Neuronal stem cell (in vitro differentiated cells): Measurements from ENCODE around the gene TRIM71.
A peak's percentile ranks its signal among the peaks of the same experiment; 100 is the strongest.

Experiments
- DNase-seq: peaks from one replicate; pipeline ENCODE4 v3.0.0-alpha.2; 2013; ENCODE audit warnings: low spot score
- H2AFZ ChIP-seq: one replicate; pipeline ENCODE4 v1.6.1; 2013; ENCODE audit warnings: mild to moderate bottlenecking, low read length, inconsistent platforms
- H2AK5ac ChIP-seq: 2 replicates; pipeline ENCODE4 v1.6.1; 2013; ENCODE audit warnings: low read depth, mild to moderate bottlenecking, inconsistent platforms, low read length, moderate library complexity, mixed read lengths
- H2BK120ac ChIP-seq: 2 replicates; pipeline ENCODE4 v1.6.1; 2013; ENCODE audit warnings: low read depth, mild to moderate bottlenecking, inconsistent platforms, low read length, moderate library complexity, mixed read lengths
- H2BK12ac ChIP-seq: one replicate; pipeline ENCODE4 v1.6.1; 2013; ENCODE audit warnings: low read length, inconsistent platforms
- H2BK15ac ChIP-seq: 2 replicates; pipeline ENCODE4 v1.6.1; 2013; ENCODE audit warnings: mild to moderate bottlenecking, low read length, inconsistent platforms, mixed read lengths
- H2BK5ac ChIP-seq: one replicate; pipeline ENCODE4 v1.6.1; 2013; ENCODE audit warnings: inconsistent platforms, mild to moderate bottlenecking, low read length, moderate library complexity
- H3K14ac ChIP-seq: one replicate; pipeline ENCODE4 v1.6.1; 2013; ENCODE audit warnings: low read length, inconsistent platforms
- H3K18ac ChIP-seq: 2 replicates; pipeline ENCODE4 v1.6.1; 2013; ENCODE audit warnings: low read length, inconsistent platforms
- H3K23ac ChIP-seq: 2 replicates; pipeline ENCODE4 v1.6.1; 2013; ENCODE audit warnings: low read depth, mild to moderate bottlenecking, mixed read lengths, low read length, inconsistent platforms; ENCODE audit not compliant: poor library complexity
- H3K27ac ChIP-seq: replicated peaks from 3 replicates; pipeline ENCODE4 v1.5.1; 2013; ENCODE audit warnings: low read length, inconsistent platforms
- H3K27me3 ChIP-seq, 3 experiments: 2 replicates each; pipeline ENCODE4 v1.6.1; 2013; ENCODE audit warnings: low read length in 3 of 3, mild to moderate bottlenecking in 2 of 3, inconsistent platforms in 1 of 3, low read depth in 1 of 3, mixed read lengths in 1 of 3, moderate library complexity in 1 of 3; ENCODE audit not compliant: control insufficient read depth in 3 of 3, insufficient read depth in 3 of 3
- H3K36me3 ChIP-seq, 2 donors: replicated peaks in 1 of 2; 2 replicates each; pipeline ENCODE4 v1.6.1; 2013; ENCODE audit warnings: low read length in 2 of 2; ENCODE audit not compliant: control insufficient read depth in 2 of 2, insufficient read depth in 2 of 2
- H3K4ac ChIP-seq: 2 replicates; pipeline ENCODE4 v1.6.1; 2013; ENCODE audit warnings: inconsistent platforms, mild to moderate bottlenecking, low read length, moderate library complexity
- H3K4me1 ChIP-seq, 2 donors: 1 replicate in 1 of 2; 2 replicates in 1 of 2; pipeline ENCODE4 v1.6.1; 2013; ENCODE audit warnings: low read length in 2 of 2, low read depth in 1 of 2; ENCODE audit not compliant: control insufficient read depth in 2 of 2, insufficient read depth in 1 of 2
- H3K4me2 ChIP-seq: one replicate; pipeline ENCODE4 v1.6.1; 2013; ENCODE audit warnings: mild to moderate bottlenecking, low read length, inconsistent platforms; ENCODE audit not compliant: insufficient read depth, poor library complexity, severe bottlenecking
- H3K4me3 ChIP-seq, 2 donors: 2 replicates each; pipeline ENCODE4 v1.5.1; 2013; ENCODE audit warnings: low read length in 2 of 2, mild to moderate bottlenecking in 2 of 2, inconsistent platforms in 1 of 2, moderate library complexity in 1 of 2
- H3K79me1 ChIP-seq: one replicate; pipeline ENCODE4 v1.6.1; 2013; ENCODE audit warnings: low read depth, mild to moderate bottlenecking, inconsistent platforms, low read length, moderate library complexity
- H3K9ac ChIP-seq: one replicate; pipeline ENCODE4 v1.6.1; 2013; ENCODE audit warnings: mild to moderate bottlenecking, low read depth, low read length, inconsistent platforms; ENCODE audit not compliant: poor library complexity
- H3K9me3 ChIP-seq, 2 donors: replicated peaks in 1 of 2; 2 replicates each; pipeline versions ENCODE3 to v1.6.1; 2013; ENCODE audit warnings: low read length in 2 of 2, mild to moderate bottlenecking in 2 of 2, inconsistent platforms in 1 of 2, low read depth in 1 of 2, mixed read lengths in 1 of 2, moderate library complexity in 1 of 2; ENCODE audit not compliant: control insufficient read depth in 2 of 2, insufficient read depth in 1 of 2
- H4K8ac ChIP-seq: one replicate; pipeline ENCODE4 v1.6.1; 2013; ENCODE audit warnings: low read depth, mild to moderate bottlenecking, inconsistent platforms, low read length, moderate library complexity
- H4K91ac ChIP-seq: one replicate; pipeline ENCODE4 v1.6.1; 2013; ENCODE audit warnings: low read length, low read depth, mild to moderate bottlenecking, inconsistent platforms; ENCODE audit not compliant: poor library complexity
- WGBS, 2 donors: extraction: QIAGEN DNeasy Blood & Tissue Kit; methylation state at CpG; one replicate each; pipeline ENCODE4 v1.1.7; 2013; ENCODE audit warnings: missing lambda C conversion rate in 2 of 2, mixed read lengths in 1 of 2; ENCODE audit not compliant: insufficient read length in 2 of 2, insufficient replicate concordance in 1 of 2; ENCODE audit errors: extremely low coverage in 2 of 2; 5-methylcytosine and 5-hydroxymethylcytosine counted together

Gene TRIM71

GRCh38 chr3:32870373-32871095 is 52.7 kb downstream of the TRIM71 start:
- Histone ChIP-seq H3K4me2 (no peak overlapping the region), H2AK5ac (no peak overlapping the region), H3K14ac (no peak overlapping the region), H2BK120ac (no peak overlapping the region), H2BK5ac (no peak overlapping the region), H3K4me3 (no peak overlapping the region), H4K8ac (no peak overlapping the region), H2AFZ (no peak overlapping the region), H3K79me1 (peaks cover 7% of the 10 kb centered on the region), H3K18ac (peak overlapping the region; percentile 69), H3K9ac (no peak overlapping the region), H3K27ac (peak overlapping the region; percentile 56), H3K27me3 (no peaks in the 10 kb centered on the region), H3K23ac (no peak overlapping the region), H3K9me3 (no peaks in the 10 kb centered on the region), H4K91ac (no peak overlapping the region), H2BK15ac (no peak overlapping the region), H2BK12ac (no peak overlapping the region), H3K4ac (no peak overlapping the region), H3K36me3 (peaks cover 10 to 41% of the 10 kb centered on the region in 2 donors), H3K4me1 (peaks cover 49 to 51% of the 10 kb centered on the region in 2 donors)
- no CpG with 5 or more reads among the region's 10 CpGs for WGBS, 2 donors
- no peak for DNase-seq

- H2AK5ac ChIP-seq, result no peak overlapping the region
Measured at GRCh38 chr3:32871273-32871672, 53.5 kb downstream of the TRIM71 start.

GRCh38 chr3:32872487-32873382 is 54.9 kb downstream of the TRIM71 start:
- Histone ChIP-seq H3K9me3 (peaks cover 1 to 3% of the 10 kb centered on the region in 2 donors), H3K36me3 (peaks cover 23 to 63% of the 10 kb centered on the region in 2 donors), H4K8ac (no peak overlapping the region), H3K23ac (no peak overlapping the region), H3K27me3 (no peaks in the 10 kb centered on the region), H3K9ac (no peak overlapping the region), H3K79me1 (peaks cover 9% of the 10 kb centered on the region), H3K4ac (no peak overlapping the region), H2AFZ (no peak overlapping the region), H2BK120ac (no peak overlapping the region), H3K14ac (no peak overlapping the region), H3K27ac (no peak overlapping the region), H2BK12ac (no peak overlapping the region), H2AK5ac (no peak overlapping the region), H2BK5ac (no peak overlapping the region), H4K91ac (no peak overlapping the region), H3K18ac (no peak overlapping the region), H3K4me3 (no peak overlapping the region), H3K4me2 (no peak overlapping the region), H2BK15ac (no peak overlapping the region), H3K4me1 (peaks cover 38 to 39% of the 10 kb centered on the region in 2 donors)
- no peak for DNase-seq
- WGBS, 2 donors, result no CpG with 5 or more reads among the region's 6 CpGs

More at GRCh38 chr3:32871273-32871672, 53.5 kb downstream of the TRIM71 start:
- H3K36me3 ChIP-seq, result peaks cover 14 to 48% of the 10 kb centered on the region in 2 donors
- peaks cover 48 to 51% of the 10 kb centered on the region in 2 donors for H3K4me1 ChIP-seq
- H3K9ac ChIP-seq, result no peak overlapping the region
- no peak overlapping the region for H2BK5ac ChIP-seq
- peaks cover 9% of the 10 kb centered on the region for H3K79me1 ChIP-seq
- H3K4me2 ChIP-seq, result no peak overlapping the region
- H3K4me3 ChIP-seq, result no peak overlapping the region
- H2BK15ac ChIP-seq, result no peak overlapping the region
- H3K18ac ChIP-seq, result peak overlapping the region; percentile 24
- no peak overlapping the region for H3K4ac ChIP-seq
- no peak for DNase-seq
- no peak overlapping the region for H2AFZ ChIP-seq
- no peak overlapping the region for H2BK12ac ChIP-seq
- no CpG with 5 or more reads among the region's 7 CpGs for WGBS, 2 donors
- H3K9me3 ChIP-seq, result no peaks in the 10 kb centered on the region
- no peak overlapping the region for H3K14ac ChIP-seq
- no peak overlapping the region for H3K27ac ChIP-seq
- no peak overlapping the region for H3K23ac ChIP-seq
- H4K91ac ChIP-seq, result no peak overlapping the region
- no peak overlapping the region for H4K8ac ChIP-seq
- no peak overlapping the region for H2BK120ac ChIP-seq
- H3K27me3 ChIP-seq, result no peaks in the 10 kb centered on the region
